Uterus (tissue), 4 donors: ENCODE data around the gene KRIT1. TPM values are rescaled to one million over a fixed set of nuclear protein-coding genes. Genes with fewer than 3 reads are reported as not detected.
A peak's percentile ranks its signal among the peaks of the same experiment; 100 is the strongest.
"Not testable (repeated sequence)": the region's sequence is repeated elsewhere in the genome, so short reads cannot be mapped to it uniquely, and the experiment has no call there.

Experiments used
- DNase-seq, 2 donors: peaks; one replicate each; pipeline ENCODE4 v3.0.0-alpha.2; 2019 to 2020
- H3K27ac ChIP-seq, 2 donors: fragments of 200-600 bp; sonication (generic); 1 replicate in 1 of 2; 2 replicates in 1 of 2; pipeline ENCODE4 v1.5.1; 2016 to 2018
- H3K27me3 ChIP-seq, 2 donors: fragments of 200-600 bp; sonication (generic); one replicate each; pipeline ENCODE4 v1.5.1; 2018 to 2019; ENCODE audit warnings: control low read depth in 1 of 2
- H3K36me3 ChIP-seq, 2 donors: fragments of 200-600 bp; sonication (generic); one replicate each; pipeline ENCODE4 v1.5.1; 2019; ENCODE audit warnings: control low read depth in 1 of 2
- H3K4me1 ChIP-seq, 2 donors: fragments of 200-600 bp; sonication (generic); one replicate each; pipeline ENCODE4 v1.5.1; 2018 to 2019; ENCODE audit warnings: control low read depth in 1 of 2
- H3K4me3 ChIP-seq, 2 donors: fragments of 200-600 bp; sonication (generic); 1 replicate in 1 of 2; 2 replicates in 1 of 2; pipeline ENCODE4 v1.5.1; 2018 to 2019; ENCODE audit warnings: mild to moderate bottlenecking in 1 of 2
- H3K9me3 ChIP-seq, 2 donors: fragments of 200-600 bp; sonication (generic); one replicate each; pipeline ENCODE4 v1.5.1; 2019; ENCODE audit warnings: control low read depth in 1 of 2
- POLR2A ChIP-seq, 2 donors: fragments of 450-650 bp; IDR thresholded peaks; one replicate each; pipeline ENCODE4 v1.6.1; 2016; ENCODE audit warnings: antibody characterized with exemption in 2 of 2, mild to moderate bottlenecking in 1 of 2, moderate library complexity in 1 of 2
- intact Hi-C: fragments of 100-400 bp; cut with DNase I; formaldehyde crosslinking; loops from one replicate; pipeline ENCODE4 v1.15.1; 2023; ENCODE audit warnings: low total_unique reads
- total RNA-seq, 4 donors: library from RNA; depleted of rRNA in 3 of 4; stranded (reverse); fragments of >200 nt in 3 of 4; gene quantifications; one replicate each; pipeline versions ENCODE4 v1.1.0 to v1.2.4, GENCODE V29; 2014 to 2023
- TF ChIP-seq, protein P1 (sequence below), 4 experiments: fragments of 200-600 bp in 2 of 4; fragments of 450-650 bp in 2 of 4; sonication (generic) in 2 of 4; IDR thresholded peaks; one replicate each; pipeline ENCODE4 v1.5.1; 2016 to 2019; ENCODE audit warnings: antibody characterized with exemption in 4 of 4, mild to moderate bottlenecking in 2 of 4, moderate library complexity in 1 of 4
- donor health status: DM: yes; HTN: yes; CAD: no.

KRIT1 gene
- total RNA-seq, 4 donors from 2014 or later = 63.3 to 161 (median 101) TPM

DNA sequence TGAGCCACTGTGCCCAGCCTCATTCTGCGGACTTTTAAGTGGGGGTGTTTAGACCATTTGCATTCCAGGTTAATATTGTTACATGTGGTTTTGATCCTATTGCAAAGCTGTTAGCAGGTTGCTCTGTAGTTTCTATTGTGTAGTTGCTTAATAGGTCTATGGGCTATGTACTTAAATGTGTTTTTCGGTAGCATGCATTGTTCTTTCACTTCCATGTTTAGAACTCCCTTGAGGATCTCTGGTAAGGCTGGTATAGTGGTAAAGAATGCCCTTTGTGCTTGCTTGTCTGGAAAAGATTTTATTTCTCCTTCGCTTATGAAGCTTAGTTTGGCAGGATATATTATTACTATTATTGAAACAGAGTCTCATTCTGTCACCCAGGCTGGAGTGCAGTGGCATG lies 53.4 kb downstream of the KRIT1 start:
- no peaks in the 10 kb centered on the region for H3K36me3 ChIP-seq
- H3K27me3 ChIP-seq = no peaks in the 10 kb centered on the region
- H3K9me3 ChIP-seq = peaks cover 0 to 4% of the 10 kb centered on the region in 2 donors
- DNase-seq = no peak
- no peaks in the 10 kb centered on the region for H3K4me1 ChIP-seq
- no peak overlapping the region for H3K27ac ChIP-seq
- intact Hi-C loops = no loop called here
- H3K4me3 ChIP-seq = no peak overlapping the region
- TF ChIP-seq, protein P1, sequence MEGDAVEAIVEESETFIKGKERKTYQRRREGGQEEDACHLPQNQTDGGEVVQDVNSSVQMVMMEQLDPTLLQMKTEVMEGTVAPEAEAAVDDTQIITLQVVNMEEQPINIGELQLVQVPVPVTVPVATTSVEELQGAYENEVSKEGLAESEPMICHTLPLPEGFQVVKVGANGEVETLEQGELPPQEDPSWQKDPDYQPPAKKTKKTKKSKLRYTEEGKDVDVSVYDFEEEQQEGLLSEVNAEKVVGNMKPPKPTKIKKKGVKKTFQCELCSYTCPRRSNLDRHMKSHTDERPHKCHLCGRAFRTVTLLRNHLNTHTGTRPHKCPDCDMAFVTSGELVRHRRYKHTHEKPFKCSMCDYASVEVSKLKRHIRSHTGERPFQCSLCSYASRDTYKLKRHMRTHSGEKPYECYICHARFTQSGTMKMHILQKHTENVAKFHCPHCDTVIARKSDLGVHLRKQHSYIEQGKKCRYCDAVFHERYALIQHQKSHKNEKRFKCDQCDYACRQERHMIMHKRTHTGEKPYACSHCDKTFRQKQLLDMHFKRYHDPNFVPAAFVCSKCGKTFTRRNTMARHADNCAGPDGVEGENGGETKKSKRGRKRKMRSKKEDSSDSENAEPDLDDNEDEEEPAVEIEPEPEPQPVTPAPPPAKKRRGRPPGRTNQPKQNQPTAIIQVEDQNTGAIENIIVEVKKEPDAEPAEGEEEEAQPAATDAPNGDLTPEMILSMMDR (IDR thresholded peaks at IDR 0.05) = no peak
- no peak for TF ChIP-seq POLR2A (IDR thresholded peaks at IDR 0.05)

DNA sequence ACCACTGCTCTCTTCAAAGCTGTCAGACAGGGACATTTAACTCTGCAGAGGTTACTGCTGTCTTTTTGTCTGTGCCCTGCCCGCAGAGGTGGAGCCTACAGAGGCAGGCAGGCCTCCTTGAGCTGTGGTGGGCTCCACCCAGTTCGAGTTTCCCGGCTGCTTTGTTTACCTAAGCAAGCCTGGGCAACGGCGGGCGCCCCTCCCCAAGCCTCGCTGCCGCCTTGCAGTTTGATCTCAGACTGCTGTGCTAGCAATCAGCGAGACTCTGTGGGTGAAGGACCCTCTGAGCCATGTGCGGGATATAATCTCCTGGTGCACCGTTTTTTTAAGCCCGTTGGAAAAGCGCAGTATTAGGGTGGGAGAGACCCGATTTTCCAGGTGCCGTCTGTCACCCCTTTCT lies 56.5 kb downstream of the KRIT1 start:
- H3K27me3 ChIP-seq, H3K4me3 ChIP-seq, H3K27ac ChIP-seq, H3K9me3 ChIP-seq, H3K36me3 ChIP-seq, DNase-seq, intact Hi-C loops, H3K4me1 ChIP-seq: not testable (repeated sequence)

- H3K27me3 ChIP-seq, H3K4me3 ChIP-seq, H3K4me1 ChIP-seq, H3K9me3 ChIP-seq, DNase-seq, H3K27ac ChIP-seq, H3K36me3 ChIP-seq, intact Hi-C loops: not testable (repeated sequence)
Observed at GRCh38 chr7:92184294-92184693, 61.4 kb downstream of the KRIT1 start.

DNA sequence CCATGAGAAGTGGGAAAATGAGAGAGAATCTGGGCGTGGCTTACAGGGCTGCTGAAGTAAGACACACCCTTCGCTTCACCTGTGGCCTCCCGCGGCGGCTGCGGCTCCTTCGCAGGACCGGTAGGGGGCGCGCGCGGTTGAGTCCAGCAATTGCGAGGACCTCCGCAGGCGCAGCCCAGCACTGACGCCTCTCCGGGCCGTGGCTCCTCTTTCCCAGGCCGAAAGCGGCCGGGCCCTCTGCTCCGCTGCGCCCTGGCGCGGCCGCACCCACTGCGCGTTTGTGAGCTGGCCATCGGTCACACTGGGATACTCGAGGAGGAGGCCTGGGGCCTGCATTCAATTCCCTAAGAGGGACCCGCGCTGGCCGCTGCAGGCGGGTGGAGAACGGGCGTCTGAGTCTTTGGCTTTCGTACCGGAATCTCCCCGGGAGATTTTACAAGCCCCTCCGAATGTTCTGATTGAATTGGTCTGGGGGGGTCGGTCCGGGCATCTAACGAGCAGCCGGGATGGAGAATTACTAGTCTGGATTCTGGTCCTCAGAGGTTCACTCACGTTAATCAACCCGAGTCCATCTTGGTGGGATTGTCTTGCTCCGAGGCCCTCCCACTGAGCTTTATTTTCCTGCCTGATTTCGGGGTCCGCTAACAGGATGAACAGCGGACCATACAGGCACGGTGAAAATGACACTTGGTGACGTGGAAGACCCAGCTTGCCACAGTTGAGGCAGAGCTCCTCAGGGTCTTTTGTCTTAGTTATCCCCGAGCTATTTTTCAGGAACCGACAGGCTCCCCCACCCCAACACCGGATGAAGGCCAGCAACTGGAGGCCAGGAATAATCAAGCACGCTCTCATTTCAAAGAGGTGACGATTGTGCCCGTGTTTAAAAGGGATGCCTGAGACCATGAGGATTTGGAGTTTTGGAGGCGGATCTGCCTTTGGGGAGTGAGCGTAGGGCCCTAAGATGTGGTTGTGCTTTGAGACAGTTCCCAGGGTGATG lies 66.5 kb downstream of the KRIT1 start, which contains the start of gene LRRD1:
TSS of gene LRRD1 (minus strand) at position 215 of the 997 bp plus-strand sequence. CDS start 13,940 bp downstream, outside the sequence.
- H3K36me3 ChIP-seq = no peaks in the 10 kb centered on the region
- DNase-seq = peak; percentile 68 to 81
- TF ChIP-seq, protein P1 (IDR thresholded peaks at IDR 0.05) = peak; percentile 89 to 98 (median 94)
- peak in 1 of 2 donors; percentile 12 for TF ChIP-seq POLR2A (IDR thresholded peaks at IDR 0.05)
- H3K9me3 ChIP-seq = no peaks in the 10 kb centered on the region
- H3K27ac ChIP-seq = peak within 1 kb of the TSS; percentile 77 to 78
- H3K27me3 ChIP-seq = no peaks in the 10 kb centered on the region
- H3K4me3 ChIP-seq = peak within 1 kb of the TSS; percentile 33 to 42
- no peaks in the 10 kb centered on the region for H3K4me1 ChIP-seq
- intact Hi-C loops = no loop called here

GRCh38 chr7:92177362-92177761 lies 68.4 kb downstream of the KRIT1 start:
- H3K27ac ChIP-seq = no peak overlapping the region
- no peaks in the 10 kb centered on the region for H3K36me3 ChIP-seq
- no peaks in the 10 kb centered on the region for H3K9me3 ChIP-seq
- intact Hi-C loops = no loop called here
- no peak overlapping the region for H3K4me3 ChIP-seq
- DNase-seq = no peak
- H3K4me1 ChIP-seq = no peaks in the 10 kb centered on the region
- H3K27me3 ChIP-seq = no peaks in the 10 kb centered on the region
- TF ChIP-seq, protein P1 (IDR thresholded peaks at IDR 0.05) = no peak
- TF ChIP-seq POLR2A (IDR thresholded peaks at IDR 0.05) = no peak

DNA sequence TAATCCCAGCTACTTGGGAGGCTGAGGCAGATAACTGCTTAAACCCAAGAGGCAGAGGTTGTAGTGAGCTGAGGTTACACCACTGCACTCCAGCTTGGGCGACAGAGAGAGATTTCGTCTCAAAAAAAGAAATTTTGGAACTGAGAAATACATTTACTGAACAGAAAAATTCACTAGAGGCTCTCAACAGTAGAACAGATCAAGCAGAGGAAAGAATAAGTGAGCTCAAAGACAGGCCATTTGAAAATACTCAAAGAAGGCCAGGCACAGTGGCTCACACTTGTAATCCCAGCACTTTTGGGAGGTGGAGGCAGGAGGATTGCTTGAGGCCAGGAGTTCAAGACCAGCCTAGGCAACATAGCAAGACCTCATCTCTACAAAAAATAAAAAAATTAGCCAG lies 76.2 kb downstream of the KRIT1 start:
- H3K4me3 ChIP-seq, H3K36me3 ChIP-seq, intact Hi-C loops, H3K27ac ChIP-seq, H3K27me3 ChIP-seq, H3K9me3 ChIP-seq, DNase-seq, H3K4me1 ChIP-seq: not testable (repeated sequence)
